A172 (cell line): ENCODE results near the gene CNGA2. TPM values are rescaled to one million over a fixed set of nuclear protein-coding genes. Genes with fewer than 3 reads are reported as not detected.
A peak's percentile ranks its signal among the peaks of the same experiment; 100 is the strongest.
"Not testable (repeated sequence)": the region's sequence is repeated elsewhere in the genome, so short reads cannot be mapped to it uniquely, and the experiment has no call there.

Source experiments
- DNase-seq: peaks from one replicate; pipeline ENCODE4 v3.0.0-alpha.2; 2015; ENCODE audit warnings: low spot score
- total RNA-seq: library from RNA; depleted of rRNA; stranded (reverse); fragments of >200 nt; shearing (Covaris generic); gene quantifications from 2 replicates; pipeline ENCODE4 v1.2.3, GENCODE V29; 2014; rRNA removed

CNGA2 gene
- total RNA-seq: not detected in 2 replicates

DNA sequence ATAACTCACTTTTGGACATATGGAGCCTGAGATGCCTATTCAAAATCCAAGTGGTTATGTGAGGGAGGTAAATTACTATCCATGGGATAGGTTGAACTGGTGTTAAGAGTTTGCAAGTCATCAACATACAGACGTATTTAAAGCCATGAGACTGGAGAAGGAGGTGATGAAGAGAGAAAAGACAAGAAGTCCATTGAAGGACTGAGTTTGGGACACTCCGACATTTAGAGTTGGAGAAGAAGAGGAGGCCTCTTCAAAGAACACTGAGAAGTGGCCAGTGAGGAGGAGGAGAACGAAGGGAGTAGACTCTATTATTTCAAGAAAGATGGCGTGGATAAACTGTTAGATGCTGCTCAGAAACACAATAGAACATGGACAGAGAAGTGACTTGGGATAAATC lies at the start of gene CNGA2:
CNGA2 (plus strand) TSS at position 301 of the 400 bp plus-strand sequence. CDS start 3,738 bp downstream, outside the sequence.
- DNase-seq: no peak

GRCh38 chrX:151687635-151688034 lies 46.9 kb upstream of the CNGA2 start:
- no peak for DNase-seq

DNA sequence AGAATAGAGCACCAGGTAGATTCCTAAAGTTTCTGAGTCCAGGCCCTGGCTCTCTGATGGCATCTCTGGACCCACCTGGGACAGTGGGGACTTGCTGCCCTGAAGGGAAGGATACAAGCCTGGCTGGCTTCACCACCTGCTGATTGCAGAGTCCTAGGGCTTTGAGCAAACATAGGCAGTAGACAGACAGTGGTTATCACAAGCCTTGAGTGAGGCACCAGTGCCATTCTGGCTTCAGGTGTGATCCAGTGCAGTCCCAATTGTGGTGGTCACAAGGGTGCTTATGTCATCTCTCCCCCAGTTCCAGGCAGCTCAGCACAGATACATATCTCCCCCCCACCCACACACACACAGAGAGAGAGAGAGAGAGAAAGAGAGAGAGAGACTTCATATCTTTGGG lies 45.9 kb upstream of the CNGA2 start:
- no peak for DNase-seq

- no peak for DNase-seq
Measured at GRCh38 chrX:151692825-151693224, 41.7 kb upstream of the CNGA2 start.

DNA sequence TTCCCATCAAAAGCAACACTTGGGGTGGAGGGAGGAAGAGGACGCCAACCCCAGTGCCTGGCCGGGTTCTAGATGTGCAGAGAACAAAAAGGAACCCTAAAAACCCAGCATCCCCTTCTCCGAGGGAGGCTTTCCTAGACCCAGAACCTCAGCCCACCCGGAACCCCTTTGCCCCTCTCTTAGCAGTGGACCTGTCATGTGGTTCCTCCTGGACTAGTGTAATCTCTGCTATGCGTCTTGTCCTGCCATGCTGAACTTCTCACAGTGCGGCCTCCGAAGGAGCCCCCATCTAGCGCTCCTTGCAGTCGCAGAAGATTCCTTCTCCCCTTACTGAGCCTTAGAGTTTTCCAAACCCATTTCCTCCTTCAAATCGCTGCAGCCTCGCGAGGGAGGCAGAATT lies 40.4 kb upstream of the CNGA2 start:
- DNase-seq: no peak

DNA sequence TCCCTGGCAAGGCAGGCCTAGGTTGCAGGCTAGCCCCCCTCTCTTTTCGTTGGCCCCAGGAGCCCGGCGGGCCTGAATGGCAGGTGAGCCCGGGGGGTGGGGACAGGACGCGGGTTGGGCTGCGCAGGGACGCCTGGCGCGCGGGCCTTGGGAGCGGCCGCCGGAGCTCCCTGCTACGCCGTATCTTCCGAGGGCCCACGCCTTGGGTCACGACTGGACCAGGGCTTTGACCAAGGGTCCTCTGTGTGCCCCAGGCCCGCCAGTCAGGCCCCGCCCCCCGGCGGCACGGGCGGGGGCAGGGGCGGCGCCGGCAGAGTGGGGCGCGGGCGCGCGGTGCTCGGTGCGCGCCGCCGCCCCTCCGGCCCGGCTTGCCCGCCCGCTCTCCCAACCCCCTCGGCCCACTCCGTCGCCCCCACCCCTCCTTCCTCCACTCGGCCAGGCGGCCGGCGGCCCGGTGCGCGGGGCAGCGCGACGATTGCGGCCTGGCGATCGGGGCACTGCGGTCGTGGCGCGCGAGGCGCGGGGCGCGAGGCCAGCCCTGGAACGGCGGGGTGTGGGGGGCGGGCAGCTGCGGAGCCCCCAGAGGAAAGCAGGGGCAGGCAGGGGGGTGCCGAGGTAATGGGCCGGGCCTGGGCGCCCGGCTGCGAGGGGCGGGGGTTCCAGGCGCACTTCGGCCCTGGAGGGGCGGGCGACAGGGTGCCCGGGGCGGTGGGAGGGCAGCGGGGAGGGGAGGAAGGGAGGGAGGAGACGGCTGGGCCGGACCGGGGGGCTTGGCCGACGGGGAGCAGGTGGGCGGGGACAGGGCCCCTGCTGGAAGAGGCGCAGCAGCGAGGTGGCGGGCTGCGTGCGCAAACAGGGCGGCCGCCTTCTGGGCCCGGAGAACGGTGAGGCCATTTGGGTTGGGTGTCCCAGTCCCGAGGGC lies 39.6 kb upstream of the CNGA2 start, which contains the start of gene PRRG3:
PRRG3 (plus strand) TSS at position 798 of the 922 bp plus-strand sequence. CDS start 3,357 bp downstream, outside the sequence.
- DNase-seq: no peak

DNA sequence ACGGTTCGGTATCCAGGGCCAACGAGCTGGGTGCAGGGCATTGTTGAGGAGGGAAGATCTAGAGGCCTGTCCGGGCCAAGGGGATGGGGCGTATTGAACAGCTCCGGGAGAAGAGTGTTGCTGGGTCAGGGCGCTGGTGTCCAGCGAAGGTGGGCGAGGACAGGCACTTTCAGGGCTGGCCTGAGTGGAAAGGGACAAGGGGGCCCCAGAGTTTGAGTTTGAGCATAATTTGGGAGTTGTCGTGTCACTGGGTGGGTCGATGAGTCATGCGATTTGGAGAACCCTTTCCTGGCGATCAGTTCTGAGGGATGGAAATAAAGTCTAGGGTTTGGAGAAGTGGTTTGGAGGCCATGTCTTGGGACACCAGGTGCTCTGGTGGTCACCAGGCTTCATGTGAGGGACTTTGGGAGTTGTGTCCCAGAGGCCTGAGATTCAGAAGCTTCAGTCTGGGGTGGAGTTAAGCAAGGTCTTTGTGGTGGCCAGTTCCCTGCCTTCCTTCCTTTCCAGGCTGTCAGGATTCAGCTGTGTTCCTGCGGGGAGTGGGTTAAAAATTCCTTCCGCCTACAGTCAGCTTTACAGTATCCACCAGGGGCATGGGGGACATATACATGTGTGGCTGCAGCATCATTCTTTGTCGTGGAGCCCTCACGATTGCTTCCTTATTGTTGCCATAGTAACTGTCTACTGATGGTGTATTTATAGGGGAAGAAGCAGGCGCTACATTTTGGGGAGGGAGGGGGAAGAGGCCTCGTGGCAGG lies 38.8 kb upstream of the CNGA2 start:
- DNase-seq: no peak

DNA sequence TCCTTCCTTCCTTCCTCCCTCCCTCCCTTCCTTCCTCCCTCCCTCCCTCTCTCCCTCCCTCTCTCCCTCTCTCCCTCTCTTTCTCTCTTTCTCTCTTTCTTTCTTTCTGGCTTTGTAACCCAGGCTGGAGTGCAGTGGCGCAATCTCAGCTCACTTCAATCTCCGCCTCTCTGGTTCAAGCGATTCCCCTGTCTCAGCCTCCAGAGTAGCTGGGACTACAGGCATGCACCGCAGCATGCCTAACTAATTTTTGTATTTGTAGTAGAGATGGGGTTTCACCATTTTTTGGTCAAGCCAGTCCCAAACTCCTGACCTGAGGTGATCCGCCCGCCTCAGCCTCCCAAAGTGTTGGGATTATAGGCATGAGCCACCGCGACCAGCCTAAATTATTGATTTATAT lies 37.5 kb upstream of the CNGA2 start:
- DNase-seq: not testable (repeated sequence)

- DNase-seq: peak; percentile 40
Measured at GRCh38 chrX:151697522-151697921, 37.0 kb upstream of the CNGA2 start.

GRCh38 chrX:151698485-151698884 lies 36.1 kb upstream of the CNGA2 start:
- DNase-seq: no peak

- no peak for DNase-seq
Measured at GRCh38 chrX:151699746-151700145, 34.8 kb upstream of the CNGA2 start.

DNA sequence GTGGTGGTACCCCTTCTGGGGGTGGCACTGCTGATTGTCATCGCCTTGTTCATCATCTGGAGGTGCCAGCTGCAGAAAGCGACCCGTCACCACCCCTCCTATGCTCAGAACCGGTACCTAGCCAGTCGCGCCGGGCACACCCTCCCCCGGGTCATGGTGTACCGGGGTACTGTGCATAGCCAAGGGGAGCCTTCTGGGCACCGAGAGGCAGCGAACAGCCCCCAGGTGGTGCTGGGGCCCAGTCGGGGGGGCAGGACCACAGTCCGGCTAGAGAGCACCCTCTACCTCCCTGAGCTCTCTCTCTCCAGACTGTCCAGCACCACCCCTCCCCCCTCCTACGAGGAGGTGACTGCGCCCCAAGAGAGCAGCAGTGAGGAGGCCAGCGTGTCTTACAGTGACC lies 34.0 kb upstream of the CNGA2 start:
- no peak for DNase-seq

DNA sequence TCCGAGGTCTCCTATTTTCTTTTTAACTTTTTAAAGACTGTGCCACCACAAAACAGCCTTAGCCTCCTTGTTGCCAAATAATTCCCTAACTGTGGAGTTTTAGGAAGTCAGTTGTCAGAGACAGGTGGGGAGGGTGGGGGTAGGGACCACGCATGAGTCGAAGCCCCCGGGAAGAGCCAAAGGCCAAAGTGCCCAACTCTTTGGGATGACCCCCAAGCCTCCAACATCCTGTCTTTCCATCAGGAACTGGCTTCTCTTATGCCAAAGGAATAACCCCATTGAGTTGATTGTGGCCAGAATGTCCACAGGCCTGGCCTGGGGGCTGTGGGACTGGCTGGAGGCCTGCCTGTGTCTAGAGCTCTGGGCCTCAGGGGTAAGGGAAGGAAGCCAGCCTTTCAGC lies 33.5 kb upstream of the CNGA2 start:
- no peak for DNase-seq

DNA sequence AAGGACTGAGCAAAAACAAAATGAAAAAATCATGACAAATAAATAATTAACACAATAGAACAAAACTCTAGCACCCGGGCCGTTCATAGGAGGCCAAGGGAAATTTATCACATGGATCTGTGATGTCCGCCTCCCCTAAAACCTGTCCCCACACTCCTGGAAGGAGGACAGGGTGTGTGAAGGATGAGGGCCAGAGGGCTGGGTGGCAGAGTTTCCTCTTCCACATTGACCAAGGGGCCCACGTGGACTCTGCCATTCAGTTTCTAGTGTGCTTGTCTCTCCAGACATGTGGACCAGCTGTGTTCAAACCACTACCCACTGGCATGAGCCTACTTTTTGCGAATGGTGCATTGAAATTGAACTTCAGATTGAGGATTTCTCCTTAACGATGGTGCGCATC lies 33.0 kb upstream of the CNGA2 start:
- DNase-seq: no peak

- no peak for DNase-seq
Measured at GRCh38 chrX:151702026-151702714, 32.4 kb upstream of the CNGA2 start.

- no peak for DNase-seq
Measured at GRCh38 chrX:151702741-151703340, 31.7 kb upstream of the CNGA2 start.

GRCh38 chrX:151703487-151703886 lies 31.1 kb upstream of the CNGA2 start:
- no peak for DNase-seq

DNA sequence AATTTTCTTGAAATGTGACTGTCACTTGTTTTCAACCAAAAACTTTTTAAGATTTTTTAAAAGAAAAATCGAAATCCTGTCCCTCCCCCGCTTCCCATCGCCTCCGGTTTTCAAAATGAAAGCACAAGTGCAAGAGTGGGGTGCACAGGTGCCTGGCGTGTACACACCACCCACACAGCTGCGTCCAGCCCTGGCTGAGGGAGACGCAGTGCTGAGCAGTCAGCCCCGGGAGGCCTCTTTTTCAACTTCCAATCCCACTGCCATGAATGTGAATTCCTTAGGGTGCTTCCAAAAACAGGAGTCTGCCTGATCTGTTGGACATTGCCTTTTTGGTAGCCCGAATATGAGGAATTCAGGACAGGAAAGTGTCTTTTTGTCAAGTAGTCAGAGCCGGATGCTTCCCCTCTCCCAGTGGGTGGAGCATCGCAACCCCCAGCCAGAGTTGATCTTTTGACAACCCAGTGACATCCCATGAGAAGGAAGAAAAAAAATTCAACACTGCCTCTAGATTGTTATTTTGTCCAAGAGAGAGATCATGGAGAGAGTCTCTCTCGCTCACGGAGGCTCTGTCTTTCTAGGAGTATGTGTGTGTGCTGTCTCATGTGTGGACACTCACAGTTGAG lies 30.4 kb upstream of the CNGA2 start:
- no peak for DNase-seq

DNA sequence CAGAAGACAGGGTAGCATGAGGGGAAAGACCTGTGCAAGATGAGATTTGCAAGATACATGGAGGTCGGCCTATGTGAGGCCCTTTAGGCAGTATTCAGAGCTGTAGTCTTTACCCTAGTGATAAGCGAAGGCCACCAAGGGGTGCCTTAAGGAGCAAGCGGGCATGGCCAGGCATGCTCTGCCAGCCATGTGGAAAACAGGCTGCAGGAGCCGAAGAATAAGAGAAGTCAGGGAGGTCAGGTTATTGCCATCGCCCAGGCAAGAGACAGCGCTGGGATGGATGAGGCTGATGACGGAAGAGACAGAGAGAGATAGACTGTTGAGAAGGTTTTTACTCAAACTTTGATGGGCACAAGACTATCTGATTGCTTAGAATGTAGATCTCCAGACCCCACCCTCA lies 25.7 kb upstream of the CNGA2 start:
- DNase-seq: no peak

GRCh38 chrX:151710457-151710856 lies 24.1 kb upstream of the CNGA2 start:
- DNase-seq: no peak

DNA sequence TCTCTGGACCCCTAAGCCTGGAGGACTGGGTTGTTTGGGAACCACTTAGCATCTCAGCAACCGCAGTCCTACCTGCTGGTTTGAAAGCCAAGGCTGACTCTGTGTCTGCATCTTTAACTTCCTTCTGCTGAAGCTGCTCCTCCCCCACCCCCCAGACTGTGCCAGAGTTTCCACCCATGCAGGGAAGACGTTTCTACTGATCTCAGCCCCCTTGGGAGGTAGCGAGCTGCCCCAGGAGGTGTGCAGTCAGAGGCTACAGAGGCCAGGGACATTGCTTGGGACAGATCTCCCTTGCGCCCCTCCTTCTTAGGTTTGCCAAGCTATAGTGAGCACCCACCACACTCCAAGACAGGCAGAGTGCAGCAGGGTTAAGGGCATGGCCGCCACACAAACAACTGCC lies 23.4 kb upstream of the CNGA2 start:
- DNase-seq: no peak
